Neural progenitor cell (in vitro differentiated cells): Measurements from ENCODE around the gene IPCEF1. TPM values are rescaled to one million over a fixed set of nuclear protein-coding genes. Genes with fewer than 3 reads are reported as not detected.
A peak's percentile ranks its signal among the peaks of the same experiment; 100 is the strongest.

Experiments used
- DNase-seq: peaks from one replicate; pipeline ENCODE4 v3.0.0-alpha.2; 2016; ENCODE audit warnings: low spot score
- H2AFZ ChIP-seq: fragments of 200-600 bp; sonication (generic); replicated peaks from 2 replicates; pipeline ENCODE4 v1.6.1; 2016; ENCODE audit warnings: antibody characterized with exemption
- H3F3A ChIP-seq: fragments of 200-600 bp; sonication (generic); 2 replicates; pipeline ENCODE4 v1.6.1; 2016; ENCODE audit warnings: antibody characterized with exemption, low read depth
- H3K27ac ChIP-seq: fragments of 200-600 bp; sonication (generic); 2 replicates; pipeline ENCODE4 v1.5.1; 2016; ENCODE audit warnings: mild to moderate bottlenecking
- H3K27me3 ChIP-seq: fragments of 200-600 bp; sonication (generic); 2 replicates; pipeline ENCODE4 v1.6.1; 2016; ENCODE audit warnings: mild to moderate bottlenecking, moderate library complexity
- H3K36me3 ChIP-seq: fragments of 200-600 bp; sonication (generic); 2 replicates; pipeline ENCODE4 v1.5.1; 2016
- H3K4me1 ChIP-seq: fragments of 200-600 bp; sonication (generic); 2 replicates; pipeline ENCODE4 v1.6.1; 2016; ENCODE audit warnings: mixed run types
- H3K4me2 ChIP-seq: fragments of 200-600 bp; sonication (generic); 2 replicates; pipeline ENCODE4 v1.6.1; 2016
- H3K4me3 ChIP-seq: fragments of 200-600 bp; sonication (generic); 2 replicates; pipeline ENCODE4 v1.5.1; 2016
- H3K79me2 ChIP-seq: fragments of 200-600 bp; sonication (generic); 2 replicates; pipeline ENCODE4 v1.6.1; 2016; ENCODE audit warnings: low read depth
- H3K9ac ChIP-seq: fragments of 200-600 bp; sonication (generic); 2 replicates; pipeline ENCODE4 v1.6.1; 2016
- H3K9me3 ChIP-seq: fragments of 200-600 bp; sonication (generic); 2 replicates; pipeline ENCODE4 v1.5.1; 2016; ENCODE audit warnings: low read depth
- H4K20me1 ChIP-seq: fragments of 200-600 bp; sonication (generic); 2 replicates; pipeline ENCODE4 v1.6.1; 2016; ENCODE audit warnings: low read depth
- H3K27ac Mint-ChIP-seq: 3 replicates; pipeline ENCODE4 v1.8.0; 2021; ENCODE audit warnings: mixed read lengths
- H3K27me3 Mint-ChIP-seq: 2 replicates; pipeline ENCODE4 v1.8.0; 2022; ENCODE audit warnings: low read depth, mild to moderate bottlenecking, inconsistent platforms, moderate library complexity, mixed read lengths; ENCODE audit not compliant: insufficient read depth
- H3K36me3 Mint-ChIP-seq: 3 replicates; pipeline ENCODE4 v1.8.0; 2021; ENCODE audit warnings: mixed read lengths
- H3K4me1 Mint-ChIP-seq: 3 replicates; pipeline ENCODE4 v1.8.0; 2021; ENCODE audit warnings: mixed read lengths
- H3K4me3 Mint-ChIP-seq: 3 replicates; pipeline ENCODE4 v1.8.0; 2021; ENCODE audit warnings: mild to moderate bottlenecking, moderate library complexity, mixed read lengths
- H3K9me3 Mint-ChIP-seq: 3 replicates; pipeline ENCODE4 v1.8.0; 2020; ENCODE audit warnings: mixed read lengths
- EZH2 ChIP-seq: fragments of 200-600 bp; sonication (generic); IDR thresholded peaks from 2 replicates; pipeline ENCODE4 v1.6.1; 2017; ENCODE audit warnings: antibody characterized with exemption, mild to moderate bottlenecking, moderate library complexity
- EZH2phosphoT487 ChIP-seq: fragments of 200-600 bp; sonication (generic); IDR thresholded peaks from 2 replicates; pipeline ENCODE4 v1.6.1; 2017; ENCODE audit warnings: antibody characterized with exemption
- total RNA-seq: library from RNA; depleted of rRNA; stranded (reverse); fragments of >200 nt; gene quantifications from 2 replicates; pipeline ENCODE4 v1.2.3, GENCODE V29; 2015; ENCODE audit warnings: low replicate concordance
- TF ChIP-seq, protein P1 (sequence below): fragments of 200-600 bp; sonication (generic); IDR thresholded peaks from 2 replicates; pipeline ENCODE4 v1.5.1; 2017; ENCODE audit warnings: antibody characterized with exemption, mild to moderate bottlenecking

The IPCEF1 gene
- total RNA-seq, 1 donor from 2014 or later, result 0.13 TPM

DNA sequence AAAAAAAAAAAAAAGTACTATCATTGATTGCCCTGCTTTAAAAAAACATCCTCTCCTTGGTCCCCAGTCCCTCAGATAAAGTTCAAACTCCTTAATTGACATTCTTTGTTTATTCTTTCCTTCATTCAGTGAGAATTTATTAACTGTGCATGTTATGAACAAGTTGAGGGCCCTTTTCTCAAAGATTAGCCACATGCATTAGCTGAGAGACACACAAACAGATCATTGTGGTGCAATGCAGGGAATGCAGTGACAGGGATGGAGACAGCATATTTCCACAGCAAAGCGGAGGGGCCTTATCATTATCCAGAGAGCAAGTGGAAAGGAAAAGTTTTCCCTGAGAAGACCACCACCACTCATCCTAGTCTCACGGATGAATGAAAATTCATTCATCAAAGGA, 21.9 kb upstream of the IPCEF1 start:
- Mint-ChIP-seq H3K27me3 (no peaks in the 10 kb centered on the region), H3K4me1 (peaks cover 2% of the 10 kb centered on the region), H3K27ac (peak overlapping the region; percentile 44), H3K4me3 (no peak overlapping the region), H3K36me3 (no peaks in the 10 kb centered on the region), H3K9me3 (no peaks in the 10 kb centered on the region)
- Histone ChIP-seq H3K27me3 (no peaks in the 10 kb centered on the region), H3F3A (no peaks in the 10 kb centered on the region), H2AFZ (no peak overlapping the region), H3K36me3 (no peaks in the 10 kb centered on the region), H3K27ac (no peak overlapping the region), H3K4me3 (no peak overlapping the region), H3K9ac (no peak overlapping the region), H3K79me2 (no peaks in the 10 kb centered on the region), H3K9me3 (no peaks in the 10 kb centered on the region), H4K20me1 (no peaks in the 10 kb centered on the region), H3K4me1 (no peaks in the 10 kb centered on the region), H3K4me2 (no peak overlapping the region)
- TF ChIP-seq, protein P1, sequence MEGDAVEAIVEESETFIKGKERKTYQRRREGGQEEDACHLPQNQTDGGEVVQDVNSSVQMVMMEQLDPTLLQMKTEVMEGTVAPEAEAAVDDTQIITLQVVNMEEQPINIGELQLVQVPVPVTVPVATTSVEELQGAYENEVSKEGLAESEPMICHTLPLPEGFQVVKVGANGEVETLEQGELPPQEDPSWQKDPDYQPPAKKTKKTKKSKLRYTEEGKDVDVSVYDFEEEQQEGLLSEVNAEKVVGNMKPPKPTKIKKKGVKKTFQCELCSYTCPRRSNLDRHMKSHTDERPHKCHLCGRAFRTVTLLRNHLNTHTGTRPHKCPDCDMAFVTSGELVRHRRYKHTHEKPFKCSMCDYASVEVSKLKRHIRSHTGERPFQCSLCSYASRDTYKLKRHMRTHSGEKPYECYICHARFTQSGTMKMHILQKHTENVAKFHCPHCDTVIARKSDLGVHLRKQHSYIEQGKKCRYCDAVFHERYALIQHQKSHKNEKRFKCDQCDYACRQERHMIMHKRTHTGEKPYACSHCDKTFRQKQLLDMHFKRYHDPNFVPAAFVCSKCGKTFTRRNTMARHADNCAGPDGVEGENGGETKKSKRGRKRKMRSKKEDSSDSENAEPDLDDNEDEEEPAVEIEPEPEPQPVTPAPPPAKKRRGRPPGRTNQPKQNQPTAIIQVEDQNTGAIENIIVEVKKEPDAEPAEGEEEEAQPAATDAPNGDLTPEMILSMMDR, result no peak
- TF ChIP-seq EZH2, result no peak
- TF ChIP-seq EZH2phosphoT487, result no peak
- no peak for DNase-seq

DNA sequence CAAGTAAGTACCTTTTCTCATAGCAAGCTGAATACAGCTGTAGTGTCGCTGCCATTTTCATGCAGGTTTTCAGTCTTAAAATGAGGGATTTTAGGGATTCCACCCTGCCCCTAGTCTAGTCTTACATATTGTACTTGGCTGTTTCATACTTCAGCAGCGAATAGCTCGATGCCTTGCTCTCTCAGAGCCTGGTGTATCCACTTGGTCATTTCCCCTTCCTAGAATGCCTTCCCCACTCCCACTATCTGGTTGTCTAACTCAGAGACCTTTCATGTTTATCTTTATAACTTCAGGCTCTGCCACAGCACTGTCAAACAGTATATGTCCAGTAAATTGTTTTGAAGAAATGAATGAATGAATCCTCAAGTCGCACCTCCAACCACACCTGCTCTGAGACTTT, 21.1 kb upstream of the IPCEF1 start:
- TF ChIP-seq, protein P1, result no peak
- TF ChIP-seq EZH2, result no peak
- TF ChIP-seq EZH2phosphoT487, result no peak
- Histone ChIP-seq H3K4me1 (no peaks in the 10 kb centered on the region), H2AFZ (no peak overlapping the region)

DNA sequence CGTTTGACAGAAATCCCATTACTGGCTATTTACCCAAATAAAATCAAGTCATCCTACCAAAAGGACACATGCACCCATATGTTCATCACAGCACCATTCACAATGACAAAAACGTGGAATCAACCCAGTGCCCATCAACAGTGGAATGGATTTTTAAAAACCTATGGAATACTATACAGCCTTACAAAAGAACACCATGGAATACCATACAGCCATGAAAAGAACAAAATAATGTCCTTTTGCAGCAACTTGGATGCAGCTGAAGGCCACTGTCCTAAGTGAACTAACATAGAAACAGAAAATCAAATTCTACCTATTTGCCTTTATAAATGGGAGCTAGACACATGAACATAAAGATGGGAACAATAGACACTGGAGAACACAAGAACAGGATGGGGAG, 17.4 kb upstream of the IPCEF1 start:
- TF ChIP-seq EZH2 (no peak), EZH2phosphoT487 (no peak)
- TF ChIP-seq, protein P1, result no peak
- no peaks in the 10 kb centered on the region for H3K9me3 ChIP-seq
- no peak overlapping the region for H3K4me2 ChIP-seq
- Mint-ChIP-seq H3K27ac (no peak overlapping the region), H3K36me3 (no peaks in the 10 kb centered on the region), H3K27me3 (peaks cover 6% of the 10 kb centered on the region), H3K4me3 (no peak overlapping the region), H3K9me3 (no peaks in the 10 kb centered on the region), H3K4me1 (no peaks in the 10 kb centered on the region)
- H3K4me3 ChIP-seq, result no peak overlapping the region
- H3K27me3 ChIP-seq, result no peaks in the 10 kb centered on the region
- H2AFZ ChIP-seq, result no peak overlapping the region
- no peaks in the 10 kb centered on the region for H3K79me2 ChIP-seq
- H3K27ac ChIP-seq, result no peak overlapping the region
- H3K9ac ChIP-seq, result no peak overlapping the region
- H4K20me1 ChIP-seq, result no peaks in the 10 kb centered on the region
- no peaks in the 10 kb centered on the region for H3K4me1 ChIP-seq
- H3F3A ChIP-seq, result no peaks in the 10 kb centered on the region
- DNase-seq, result no peak
- H3K36me3 ChIP-seq, result no peaks in the 10 kb centered on the region

More for the DNA sequence above, 21.1 kb upstream of the IPCEF1 start:
- Mint-ChIP-seq H3K4me1 (peaks cover 2% of the 10 kb centered on the region), H3K9me3 (no peaks in the 10 kb centered on the region), H3K36me3 (no peaks in the 10 kb centered on the region), H3K4me3 (no peak overlapping the region), H3K27me3 (no peaks in the 10 kb centered on the region), H3K27ac (no peak overlapping the region)
- Histone ChIP-seq H3K9ac (no peak overlapping the region), H3K4me3 (no peak overlapping the region), H3F3A (no peaks in the 10 kb centered on the region), H4K20me1 (no peaks in the 10 kb centered on the region), H3K79me2 (no peaks in the 10 kb centered on the region), H3K27ac (no peak overlapping the region), H3K36me3 (no peaks in the 10 kb centered on the region), H3K4me2 (no peak overlapping the region), H3K9me3 (no peaks in the 10 kb centered on the region), H3K27me3 (no peaks in the 10 kb centered on the region)
- no peak for DNase-seq
